Measurements from ENCODE around the gene CD44.

The CD44 gene

DNA sequence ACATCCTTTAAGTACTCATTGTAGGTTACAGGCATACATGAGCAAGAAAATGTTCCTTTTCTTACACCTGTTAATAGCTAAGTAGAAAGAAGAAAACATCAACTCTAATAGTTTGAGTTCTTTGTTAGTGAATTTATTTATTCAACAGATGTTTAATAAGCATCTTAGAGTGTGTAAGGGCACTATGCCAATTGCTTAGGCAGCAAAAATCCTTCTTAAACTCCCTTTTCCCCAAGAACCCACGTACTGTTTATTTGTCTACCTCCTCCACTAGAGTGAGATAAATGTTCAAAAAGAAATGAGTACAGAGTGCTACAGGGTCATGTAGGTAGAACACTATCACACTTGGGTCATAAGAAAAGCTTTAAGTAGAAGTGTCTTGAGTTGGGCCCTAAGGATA lies 131.4 kb downstream of the CD44 start:
- no peak for DNase-seq (ENCODE audit: low read depth)

DNA sequence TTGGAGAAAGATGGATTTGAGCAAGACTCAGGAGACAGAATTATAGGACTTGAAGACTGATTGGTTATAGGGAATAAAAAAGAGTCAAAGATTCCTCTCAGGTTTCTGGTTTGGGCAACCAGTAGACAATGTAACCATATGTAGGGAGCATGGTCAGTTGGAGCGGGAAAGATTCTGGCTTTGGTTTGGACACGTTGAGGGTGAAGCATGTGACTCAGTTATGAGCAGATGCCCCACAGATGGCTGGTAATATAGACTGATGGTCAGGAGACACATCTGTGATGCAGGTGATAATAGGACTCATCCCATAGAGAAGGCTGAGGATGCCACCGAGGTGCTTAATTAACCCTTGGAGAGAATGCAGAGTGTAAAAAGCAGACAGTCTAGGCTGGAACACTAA lies 132.1 kb downstream of the CD44 start:
- TF ChIP-seq, protein P1, sequence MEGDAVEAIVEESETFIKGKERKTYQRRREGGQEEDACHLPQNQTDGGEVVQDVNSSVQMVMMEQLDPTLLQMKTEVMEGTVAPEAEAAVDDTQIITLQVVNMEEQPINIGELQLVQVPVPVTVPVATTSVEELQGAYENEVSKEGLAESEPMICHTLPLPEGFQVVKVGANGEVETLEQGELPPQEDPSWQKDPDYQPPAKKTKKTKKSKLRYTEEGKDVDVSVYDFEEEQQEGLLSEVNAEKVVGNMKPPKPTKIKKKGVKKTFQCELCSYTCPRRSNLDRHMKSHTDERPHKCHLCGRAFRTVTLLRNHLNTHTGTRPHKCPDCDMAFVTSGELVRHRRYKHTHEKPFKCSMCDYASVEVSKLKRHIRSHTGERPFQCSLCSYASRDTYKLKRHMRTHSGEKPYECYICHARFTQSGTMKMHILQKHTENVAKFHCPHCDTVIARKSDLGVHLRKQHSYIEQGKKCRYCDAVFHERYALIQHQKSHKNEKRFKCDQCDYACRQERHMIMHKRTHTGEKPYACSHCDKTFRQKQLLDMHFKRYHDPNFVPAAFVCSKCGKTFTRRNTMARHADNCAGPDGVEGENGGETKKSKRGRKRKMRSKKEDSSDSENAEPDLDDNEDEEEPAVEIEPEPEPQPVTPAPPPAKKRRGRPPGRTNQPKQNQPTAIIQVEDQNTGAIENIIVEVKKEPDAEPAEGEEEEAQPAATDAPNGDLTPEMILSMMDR (conservative IDR thresholded peaks at IDR 0.05; ENCODE audit: low read depth, low read length), result no peak
- no peak for DNase-seq (ENCODE audit: low read depth)

More for the DNA sequence above, 131.4 kb downstream of the CD44 start:
- TF ChIP-seq, protein P1 (conservative IDR thresholded peaks at IDR 0.05; ENCODE audit: low read depth, low read length), result no peak
- H3K4me3 ChIP-seq (ENCODE audit: low read depth, low read length), result no peak overlapping the region

DNA sequence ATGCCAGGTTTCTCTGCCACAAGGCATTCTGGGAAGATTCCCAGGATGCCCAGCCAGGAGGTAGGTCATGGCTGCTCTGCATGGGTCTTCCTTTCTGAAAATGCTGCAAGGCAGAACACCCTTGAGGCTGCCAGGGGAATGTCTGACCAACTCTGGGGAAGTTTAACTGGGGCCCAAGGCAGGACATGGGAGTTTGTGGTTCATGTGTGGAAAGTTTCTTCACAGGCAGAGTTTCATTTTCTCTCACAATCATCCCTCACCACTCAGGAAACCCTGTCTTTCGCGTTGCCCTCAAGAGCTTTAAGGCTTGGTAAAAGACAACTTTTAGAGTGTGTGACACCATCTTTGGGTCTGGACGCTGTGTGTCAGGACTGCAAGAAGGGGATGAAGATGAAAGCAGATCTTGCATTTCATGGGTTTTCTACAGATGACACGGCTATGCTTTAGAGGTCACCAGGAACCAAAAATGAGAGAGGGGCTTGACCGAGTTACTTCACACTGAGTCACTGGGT lies 133.5 kb downstream of the CD44 start:
- DNase-seq (ENCODE audit: low read depth), result no peak
- TF ChIP-seq, protein P1 (conservative IDR thresholded peaks at IDR 0.05; ENCODE audit: low read depth, low read length), result no peak
- no peak overlapping the region for H3K4me3 ChIP-seq (ENCODE audit: low read depth, low read length)

More for the DNA sequence above, 132.1 kb downstream of the CD44 start:
- no peak overlapping the region for H3K4me3 ChIP-seq (ENCODE audit: low read depth, low read length)

DNA sequence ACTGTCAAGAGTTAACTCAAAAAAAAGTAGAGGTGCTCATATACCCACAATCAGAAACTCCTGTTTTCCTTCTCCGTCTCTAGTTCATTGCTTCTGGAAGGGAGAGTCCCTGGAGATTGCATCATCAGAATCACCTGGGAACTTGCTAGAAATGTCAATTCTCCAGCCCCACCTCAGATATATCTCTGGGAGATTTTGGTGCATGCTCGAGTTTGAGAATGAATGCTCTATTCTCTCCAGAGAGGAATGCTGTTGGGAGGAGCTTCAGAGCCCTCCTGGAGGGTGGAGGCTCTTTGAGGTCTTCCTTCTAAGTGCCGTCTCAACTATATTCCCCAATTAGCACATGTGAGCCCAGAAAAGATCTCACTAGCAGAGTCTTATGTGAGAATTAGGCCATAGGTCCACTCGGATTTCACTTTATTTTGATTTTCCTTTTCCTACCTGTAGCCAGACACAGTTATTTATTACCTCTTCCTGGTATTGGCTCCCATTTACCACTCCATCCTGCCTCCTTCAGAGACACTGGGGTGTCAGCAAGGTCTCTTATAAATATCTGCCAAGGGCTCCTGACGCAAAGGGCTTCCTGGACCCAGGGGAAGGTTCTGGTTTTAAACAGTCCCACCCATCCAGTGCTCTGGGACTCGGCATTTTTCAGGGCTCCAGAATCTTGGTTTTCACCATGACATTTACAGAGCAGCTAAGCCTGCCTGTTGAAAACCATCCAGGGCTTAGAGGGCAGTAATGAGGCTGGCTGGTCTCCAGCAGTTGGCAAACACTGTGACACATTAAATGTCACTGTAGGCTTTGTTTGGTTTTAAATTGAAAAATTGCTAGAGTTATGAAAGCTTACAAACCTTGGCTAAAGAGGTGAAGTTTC lies 136.2 kb downstream of the CD44 start:
- H3K4me3 ChIP-seq (ENCODE audit: low read depth, low read length), result no peak overlapping the region
- TF ChIP-seq, protein P1 (conservative IDR thresholded peaks at IDR 0.05; ENCODE audit: low read depth, low read length), result no peak
- no peak for DNase-seq (ENCODE audit: low read depth)

DNA sequence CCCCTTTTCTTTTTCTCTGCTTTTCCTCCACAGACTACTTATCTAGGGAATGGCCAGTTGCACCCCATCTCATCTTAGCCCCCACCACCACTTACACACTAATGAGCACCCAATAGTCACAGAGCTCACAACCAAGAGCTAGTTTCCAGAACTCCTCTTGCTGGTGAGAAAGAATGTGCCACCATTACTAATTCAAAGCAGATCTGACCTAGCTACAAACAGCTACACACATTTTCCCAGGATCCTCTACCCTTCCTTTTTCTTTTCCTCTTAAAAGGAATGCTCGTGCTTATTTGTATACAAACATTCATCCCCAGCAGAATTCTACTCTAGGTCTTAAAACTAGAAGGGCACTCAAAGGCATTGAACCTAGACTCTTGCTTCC lies 136.8 kb downstream of the CD44 start:
- no peak for DNase-seq (ENCODE audit: low read depth)
- TF ChIP-seq, protein P1 (conservative IDR thresholded peaks at IDR 0.05; ENCODE audit: low read depth, low read length), result no peak
- no peak overlapping the region for H3K4me3 ChIP-seq (ENCODE audit: low read depth, low read length)

DNA sequence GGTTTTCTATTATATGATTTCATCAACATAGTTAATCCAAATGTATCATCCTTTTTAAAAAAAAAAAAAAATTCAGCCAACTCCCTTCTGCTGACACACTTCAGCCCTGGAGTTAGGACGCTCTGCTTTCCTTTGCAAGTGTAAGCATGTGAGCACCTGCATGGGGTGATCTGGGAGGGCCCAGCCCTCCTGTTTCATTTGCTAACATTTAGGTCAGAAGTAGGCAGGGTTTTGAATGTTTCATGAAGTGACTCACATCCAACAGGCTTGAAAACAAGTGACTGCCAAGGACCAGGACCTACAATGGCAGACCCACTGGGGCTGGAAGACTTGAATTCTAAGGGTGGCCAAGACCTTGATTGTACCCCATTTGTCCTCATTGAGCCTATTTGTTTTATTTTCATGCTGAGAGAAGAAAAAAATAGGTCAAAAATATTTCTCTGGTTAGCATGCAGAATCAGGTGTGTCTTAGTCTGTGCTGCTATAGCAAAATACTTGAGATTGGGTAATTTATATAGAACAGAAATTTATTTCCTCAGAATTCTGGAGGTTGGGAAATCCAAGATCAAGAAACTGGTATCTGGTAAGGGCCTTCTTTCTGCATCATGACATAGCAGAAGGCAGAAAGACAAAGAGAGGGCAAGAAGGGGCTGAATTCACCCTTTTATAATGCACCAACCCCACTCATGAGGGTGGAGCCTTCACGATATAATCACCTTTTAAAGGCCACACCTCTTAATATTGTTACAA lies 137.6 kb downstream of the CD44 start:
- TF ChIP-seq, protein P1 (conservative IDR thresholded peaks at IDR 0.05; ENCODE audit: low read depth, low read length), result no peak
- no peak overlapping the region for H3K4me3 ChIP-seq (ENCODE audit: low read depth, low read length)
- peak; percentile 17 for DNase-seq (ENCODE audit: low read depth)
